Ectodermal cell (in vitro differentiated cells): ENCODE measurements around the gene A3GALT2.

Experiments
- H3K27ac ChIP-seq: 2 replicates; pipeline ENCODE4 v1.7.0; 2013; ENCODE audit warnings: mild to moderate bottlenecking, low read depth, low read length; ENCODE audit not compliant: insufficient read depth, poor library complexity, severe bottlenecking
- H3K27me3 ChIP-seq: 2 replicates; pipeline ENCODE4 v1.7.0; 2013; ENCODE audit warnings: mild to moderate bottlenecking, low read length; ENCODE audit not compliant: insufficient read depth, control insufficient read depth, poor library complexity, severe bottlenecking
- H3K36me3 ChIP-seq: one replicate; pipeline ENCODE4 v1.7.0; 2013; ENCODE audit warnings: low read length; ENCODE audit not compliant: control insufficient read depth, insufficient read depth
- H3K4me1 ChIP-seq: one replicate; pipeline ENCODE4 v1.7.0; 2013; ENCODE audit warnings: low read length; ENCODE audit not compliant: control insufficient read depth, insufficient read depth
- H3K4me3 ChIP-seq: 2 replicates; pipeline ENCODE4 v1.7.0; 2013; ENCODE audit warnings: low read depth, low read length, control low read depth; ENCODE audit not compliant: insufficient read depth
- H3K9me3 ChIP-seq: 2 replicates; pipeline ENCODE4 v1.7.0; 2013; ENCODE audit warnings: mild to moderate bottlenecking, low read length, moderate library complexity; ENCODE audit not compliant: control insufficient read depth
- WGBS, 2 experiments: methylation state at CpG; one replicate each; pipeline ENCODE4 v1.1.7; 2013; ENCODE audit warnings: missing lambda C conversion rate in 2 of 2; 5-methylcytosine and 5-hydroxymethylcytosine counted together

A3GALT2 gene

GRCh38 chr1:33302325-33302724, 18.6 kb downstream of the A3GALT2 start:
- Histone ChIP-seq H3K27me3 (peaks cover 8% of the 10 kb centered on the region), H3K36me3 (peaks cover 7% of the 10 kb centered on the region), H3K4me1 (no peaks in the 10 kb centered on the region), H3K4me3 (no peak overlapping the region), H3K9me3 (no peaks in the 10 kb centered on the region), H3K27ac (no peak overlapping the region)
- WGBS, 2 experiments = 91 to 96% methylated on average over 1 of the region's 1 CpG

- H3K27ac ChIP-seq = no peak overlapping the region
- no peaks in the 10 kb centered on the region for H3K4me1 ChIP-seq
- no peaks in the 10 kb centered on the region for H3K9me3 ChIP-seq
- no peak overlapping the region for H3K4me3 ChIP-seq
- H3K27me3 ChIP-seq = peaks cover 2% of the 10 kb centered on the region
- H3K36me3 ChIP-seq = peaks cover 14% of the 10 kb centered on the region
- WGBS, 2 experiments = 95 to 98% methylated on average over 4 of the region's 4 CpGs
These were observed 19.5 kb downstream of the A3GALT2 start for GRCh38 chr1:33301273-33301984.

DNA sequence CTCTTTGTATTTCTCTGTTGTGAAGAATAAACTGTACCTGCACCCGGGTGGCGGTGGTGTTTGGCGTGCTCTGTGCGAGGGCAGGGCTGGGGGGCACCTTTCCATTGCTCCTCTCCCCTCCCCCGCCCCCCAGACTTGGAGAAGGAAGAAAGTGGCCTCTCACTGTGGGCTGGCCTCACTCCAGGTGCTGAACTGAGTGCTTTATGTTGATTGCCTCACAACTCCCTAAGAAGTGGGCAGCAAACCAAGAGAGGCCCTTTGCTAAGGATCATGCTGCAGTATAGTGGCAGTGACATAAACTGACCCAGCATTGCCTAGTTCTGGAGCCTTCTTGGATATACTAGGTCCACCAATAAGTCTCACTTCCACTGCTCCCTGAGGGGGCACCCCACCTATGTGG, 20.2 kb downstream of the A3GALT2 start:
- H3K36me3 ChIP-seq = peaks cover 18% of the 10 kb centered on the region
- H3K9me3 ChIP-seq = no peaks in the 10 kb centered on the region
- H3K4me1 ChIP-seq = no peaks in the 10 kb centered on the region
- H3K27ac ChIP-seq = no peak overlapping the region
- no peaks in the 10 kb centered on the region for H3K27me3 ChIP-seq
- H3K4me3 ChIP-seq = no peak overlapping the region
- 87 to 89% methylated on average over 5 of the region's 5 CpGs for WGBS, 2 experiments

GRCh38 chr1:33299461-33300155, 21.3 kb downstream of the A3GALT2 start:
- Histone ChIP-seq H3K27ac (no peak overlapping the region), H3K36me3 (peaks cover 18% of the 10 kb centered on the region), H3K4me3 (no peak overlapping the region), H3K27me3 (no peaks in the 10 kb centered on the region), H3K9me3 (no peaks in the 10 kb centered on the region), H3K4me1 (no peaks in the 10 kb centered on the region)
- WGBS, 2 experiments = 91 to 92% methylated on average over 10 to 15 of the region's 15 CpGs

DNA sequence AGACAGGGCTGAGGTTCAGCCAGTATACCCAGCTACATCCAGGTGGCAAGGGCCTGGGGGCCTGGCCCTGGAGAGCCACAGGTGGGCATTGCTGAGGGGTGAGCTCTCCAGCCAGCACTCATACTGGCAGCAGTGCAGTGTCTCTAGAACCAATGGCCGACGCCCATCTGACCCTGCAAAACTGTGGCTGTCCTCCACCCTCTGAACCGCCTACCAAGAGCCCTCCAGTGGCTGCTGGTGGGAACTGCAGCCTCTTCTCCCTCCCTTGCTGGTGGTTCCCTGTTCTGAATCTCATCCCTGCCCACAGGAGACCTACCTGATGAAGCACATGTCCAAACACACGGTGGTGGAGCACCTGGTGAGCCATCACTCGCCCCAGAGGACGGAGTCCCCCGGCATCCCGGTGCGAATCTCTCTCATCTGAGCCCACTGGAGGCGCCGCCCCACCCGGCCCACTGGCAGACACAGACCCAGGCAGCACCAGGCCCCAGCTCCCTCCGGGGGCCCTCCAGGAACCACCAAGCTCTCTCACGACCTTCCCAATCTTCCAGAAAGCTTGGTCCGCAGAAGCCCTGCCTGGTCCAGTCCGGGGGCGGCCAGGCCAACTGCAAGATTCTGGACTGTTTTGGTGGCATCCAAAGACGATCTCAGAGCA, 22.1 kb downstream of the A3GALT2 start:
- Histone ChIP-seq H3K4me1 (no peaks in the 10 kb centered on the region), H3K36me3 (peaks cover 23% of the 10 kb centered on the region), H3K27me3 (no peaks in the 10 kb centered on the region), H3K27ac (no peak overlapping the region), H3K4me3 (no peak overlapping the region), H3K9me3 (no peaks in the 10 kb centered on the region)
- 83% methylated on average over 18 of the region's 18 CpGs for WGBS, 2 experiments

DNA sequence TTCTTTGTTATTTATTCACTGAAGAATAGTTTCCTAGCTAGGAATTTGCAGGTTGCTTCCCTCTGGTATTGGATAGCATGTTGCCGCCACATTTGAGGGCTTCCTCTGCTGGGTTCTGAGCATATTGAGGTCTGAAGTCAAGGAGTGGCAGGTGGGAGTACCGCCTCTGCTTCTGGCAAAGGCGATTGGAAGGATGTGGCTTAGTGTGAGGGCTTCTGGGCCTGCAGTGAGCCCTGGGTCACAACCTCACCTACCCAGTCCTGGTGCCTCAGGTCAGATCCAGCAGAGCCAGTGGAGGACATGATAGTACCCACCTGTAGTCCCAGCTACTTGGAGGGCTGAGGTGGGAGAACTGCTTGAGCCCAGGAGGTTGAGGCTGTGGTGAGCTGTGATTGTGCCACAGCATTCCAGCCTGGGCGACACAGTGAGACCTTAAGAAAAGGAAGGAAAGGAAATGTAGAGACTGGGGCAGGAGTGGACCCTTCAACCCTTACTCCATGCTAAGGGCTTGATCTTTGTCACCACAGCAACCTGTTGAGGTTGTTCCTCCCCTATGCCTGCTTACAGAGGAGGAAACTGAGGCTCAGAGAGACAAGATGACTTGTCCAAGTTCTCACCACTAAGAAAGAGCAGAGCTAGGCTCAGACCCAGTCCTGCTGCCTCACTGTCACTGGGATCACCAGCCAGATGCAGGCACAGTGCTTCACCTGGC, 22.8 kb downstream of the A3GALT2 start:
- Histone ChIP-seq H3K4me1 (no peaks in the 10 kb centered on the region), H3K27ac (no peak overlapping the region), H3K36me3 (peaks cover 24% of the 10 kb centered on the region), H3K27me3 (no peaks in the 10 kb centered on the region), H3K9me3 (no peaks in the 10 kb centered on the region), H3K4me3 (no peak overlapping the region)
- 92 to 94% methylated on average over 4 of the region's 4 CpGs for WGBS, 2 experiments

GRCh38 chr1:33296824-33297223, 24.1 kb downstream of the A3GALT2 start:
- no peak overlapping the region for H3K4me3 ChIP-seq
- H3K36me3 ChIP-seq = peaks cover 20% of the 10 kb centered on the region
- WGBS, 2 experiments = 93 to 94% methylated on average over 4 of the region's 4 CpGs

GRCh38 chr1:33296082-33296458, 24.8 kb downstream of the A3GALT2 start:
- Histone ChIP-seq H3K4me3 (no peak overlapping the region), H3K4me1 (no peaks in the 10 kb centered on the region), H3K27me3 (no peaks in the 10 kb centered on the region), H3K27ac (no peak overlapping the region), H3K36me3 (peaks cover 20% of the 10 kb centered on the region), H3K9me3 (no peaks in the 10 kb centered on the region)
- WGBS, 2 experiments = 95% methylated on average over 9 of the region's 9 CpGs

More at GRCh38 chr1:33296824-33297223, 24.1 kb downstream of the A3GALT2 start:
- Histone ChIP-seq H3K9me3 (no peaks in the 10 kb centered on the region), H3K27ac (no peak overlapping the region), H3K27me3 (no peaks in the 10 kb centered on the region), H3K4me1 (no peaks in the 10 kb centered on the region)

DNA sequence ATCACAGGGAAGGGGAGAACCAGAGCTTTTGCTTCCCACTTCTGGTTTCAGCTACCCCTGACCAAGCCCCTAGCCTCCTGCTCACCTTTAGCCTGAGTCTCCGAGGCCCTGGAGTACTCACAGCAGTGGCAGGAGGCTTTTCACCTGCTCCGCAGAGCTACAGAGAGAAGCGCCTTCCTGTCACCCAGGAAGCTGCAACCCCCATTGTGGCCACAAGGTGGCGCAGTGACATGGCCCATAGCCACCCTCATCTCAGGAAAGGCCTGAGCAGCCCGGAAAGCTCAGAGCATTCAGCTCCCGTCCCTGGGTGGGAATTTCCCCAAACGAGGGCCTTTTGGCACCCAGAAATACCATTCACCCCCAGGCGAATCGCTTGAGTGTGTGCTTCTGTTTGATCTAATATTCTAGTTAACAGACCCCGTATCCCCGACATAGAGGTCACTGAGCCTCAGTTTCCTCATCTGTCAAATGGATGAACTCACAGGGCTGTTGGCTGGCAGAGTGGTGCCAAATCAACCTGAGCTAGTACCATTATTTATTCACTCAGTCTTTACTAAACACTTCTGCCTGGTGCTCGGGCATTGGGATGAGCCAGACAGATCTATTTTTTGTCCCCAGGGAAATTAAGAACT, 25.3 kb downstream of the A3GALT2 start:
- no peaks in the 10 kb centered on the region for H3K9me3 ChIP-seq
- no peak overlapping the region for H3K4me3 ChIP-seq
- no peaks in the 10 kb centered on the region for H3K4me1 ChIP-seq
- no peak overlapping the region for H3K27ac ChIP-seq
- peaks cover 20% of the 10 kb centered on the region for H3K36me3 ChIP-seq
- 49 to 55% methylated on average over 12 of the region's 12 CpGs for WGBS, 2 experiments
- H3K27me3 ChIP-seq = no peaks in the 10 kb centered on the region
